Measurements from ENCODE around the gene GAS7.

DNA sequence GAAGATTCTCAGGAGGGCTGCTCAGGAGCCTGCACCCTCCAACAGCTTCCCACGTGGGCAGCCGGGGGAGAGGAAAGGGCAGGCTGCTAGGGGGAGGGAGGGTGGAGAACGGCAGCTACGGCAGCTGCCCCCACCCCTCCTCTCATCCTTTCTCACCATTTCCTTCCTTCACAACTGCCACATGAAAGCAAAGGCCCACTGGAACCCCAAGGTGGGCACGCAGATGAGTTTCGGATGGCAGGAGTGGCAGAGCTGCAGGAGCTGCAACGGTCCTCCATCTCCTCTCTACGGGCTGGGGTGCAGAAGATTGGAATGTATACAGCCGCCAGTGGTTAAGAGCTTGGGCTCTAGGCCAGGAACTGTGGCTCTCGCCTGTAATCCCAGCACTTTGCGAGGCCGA is 77.7 kb downstream of the GAS7 start:
- TF ChIP-seq, protein P1, sequence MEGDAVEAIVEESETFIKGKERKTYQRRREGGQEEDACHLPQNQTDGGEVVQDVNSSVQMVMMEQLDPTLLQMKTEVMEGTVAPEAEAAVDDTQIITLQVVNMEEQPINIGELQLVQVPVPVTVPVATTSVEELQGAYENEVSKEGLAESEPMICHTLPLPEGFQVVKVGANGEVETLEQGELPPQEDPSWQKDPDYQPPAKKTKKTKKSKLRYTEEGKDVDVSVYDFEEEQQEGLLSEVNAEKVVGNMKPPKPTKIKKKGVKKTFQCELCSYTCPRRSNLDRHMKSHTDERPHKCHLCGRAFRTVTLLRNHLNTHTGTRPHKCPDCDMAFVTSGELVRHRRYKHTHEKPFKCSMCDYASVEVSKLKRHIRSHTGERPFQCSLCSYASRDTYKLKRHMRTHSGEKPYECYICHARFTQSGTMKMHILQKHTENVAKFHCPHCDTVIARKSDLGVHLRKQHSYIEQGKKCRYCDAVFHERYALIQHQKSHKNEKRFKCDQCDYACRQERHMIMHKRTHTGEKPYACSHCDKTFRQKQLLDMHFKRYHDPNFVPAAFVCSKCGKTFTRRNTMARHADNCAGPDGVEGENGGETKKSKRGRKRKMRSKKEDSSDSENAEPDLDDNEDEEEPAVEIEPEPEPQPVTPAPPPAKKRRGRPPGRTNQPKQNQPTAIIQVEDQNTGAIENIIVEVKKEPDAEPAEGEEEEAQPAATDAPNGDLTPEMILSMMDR (conservative IDR thresholded peaks at IDR 0.05 in 1 of 2, IDR thresholded peaks at IDR 0.05 in 1 of 2; ENCODE audit: extremely low read depth in 1 of 2, insufficient read depth in 1 of 2, low read depth in 1 of 2, low read length in 2 of 2) = no peak
- TF ChIP-seq EZH2 (IDR thresholded peaks at IDR 0.05; ENCODE audit: borderline replicate concordance, low read length) = no peak
